HG02885 (cell line): Measurements from ENCODE around the gene SH3BP2.

Experiments used
- ATAC-seq: cut with Tn5 transposase; IDR thresholded peaks from one replicate; pipeline ENCODE4 v1.9.1; 2021; ENCODE audit warnings: mild to moderate bottlenecking; ENCODE audit not compliant: unreplicated experiment, poor library complexity

Gene SH3BP2, protein sequence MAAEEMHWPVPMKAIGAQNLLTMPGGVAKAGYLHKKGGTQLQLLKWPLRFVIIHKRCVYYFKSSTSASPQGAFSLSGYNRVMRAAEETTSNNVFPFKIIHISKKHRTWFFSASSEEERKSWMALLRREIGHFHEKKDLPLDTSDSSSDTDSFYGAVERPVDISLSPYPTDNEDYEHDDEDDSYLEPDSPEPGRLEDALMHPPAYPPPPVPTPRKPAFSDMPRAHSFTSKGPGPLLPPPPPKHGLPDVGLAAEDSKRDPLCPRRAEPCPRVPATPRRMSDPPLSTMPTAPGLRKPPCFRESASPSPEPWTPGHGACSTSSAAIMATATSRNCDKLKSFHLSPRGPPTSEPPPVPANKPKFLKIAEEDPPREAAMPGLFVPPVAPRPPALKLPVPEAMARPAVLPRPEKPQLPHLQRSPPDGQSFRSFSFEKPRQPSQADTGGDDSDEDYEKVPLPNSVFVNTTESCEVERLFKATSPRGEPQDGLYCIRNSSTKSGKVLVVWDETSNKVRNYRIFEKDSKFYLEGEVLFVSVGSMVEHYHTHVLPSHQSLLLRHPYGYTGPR

DNA sequence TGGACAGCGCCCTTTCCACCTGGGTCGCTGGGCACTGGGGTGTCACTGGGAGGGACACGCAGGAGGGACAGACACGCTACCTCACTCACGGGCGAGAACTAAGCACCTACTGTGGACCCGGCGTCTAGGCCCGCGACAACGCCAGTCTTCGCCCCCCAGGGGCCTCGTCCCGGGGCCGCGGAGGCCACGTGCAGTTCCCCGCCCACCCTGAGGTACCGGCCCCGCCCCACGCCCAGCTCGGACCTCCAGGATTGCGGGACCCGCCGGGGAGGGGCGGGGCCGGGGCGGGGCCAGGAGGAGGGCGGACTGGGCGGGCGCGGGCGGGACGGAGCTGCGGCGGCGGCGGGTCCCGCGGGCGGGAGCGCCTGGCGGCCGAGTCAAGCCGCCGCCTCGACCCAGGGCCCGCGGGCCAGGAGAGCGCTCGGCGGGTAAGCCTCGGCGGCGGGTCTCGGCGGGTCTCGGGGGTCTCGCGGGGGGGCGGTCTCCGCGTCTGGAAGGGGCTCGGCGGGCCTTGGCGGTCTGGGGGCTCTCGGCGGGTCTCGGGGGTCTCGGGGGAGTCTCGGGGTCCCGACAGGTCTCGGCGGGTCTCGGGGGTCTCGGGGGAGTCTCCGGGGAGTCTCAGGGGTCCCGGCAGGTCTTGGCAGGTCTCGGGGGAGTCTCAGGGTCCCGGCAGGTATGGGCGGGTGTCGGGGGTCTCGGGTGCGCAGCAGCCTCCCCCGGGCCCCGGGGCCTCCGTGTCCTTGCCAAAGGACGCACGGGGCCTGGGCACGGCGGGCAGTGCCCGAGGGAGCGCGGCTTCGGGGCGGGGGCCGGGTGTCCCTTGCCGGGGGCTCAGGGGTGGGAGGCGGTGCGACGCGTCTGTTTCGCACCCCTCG, at the start of gene SH3BP2:
Gene SH3BP2, plus strand, starts transcription at position 375 of the 875 bp plus-strand sequence. CDS start 27,533 bp downstream, outside the sequence.
- ATAC-seq: peak; percentile 60

DNA sequence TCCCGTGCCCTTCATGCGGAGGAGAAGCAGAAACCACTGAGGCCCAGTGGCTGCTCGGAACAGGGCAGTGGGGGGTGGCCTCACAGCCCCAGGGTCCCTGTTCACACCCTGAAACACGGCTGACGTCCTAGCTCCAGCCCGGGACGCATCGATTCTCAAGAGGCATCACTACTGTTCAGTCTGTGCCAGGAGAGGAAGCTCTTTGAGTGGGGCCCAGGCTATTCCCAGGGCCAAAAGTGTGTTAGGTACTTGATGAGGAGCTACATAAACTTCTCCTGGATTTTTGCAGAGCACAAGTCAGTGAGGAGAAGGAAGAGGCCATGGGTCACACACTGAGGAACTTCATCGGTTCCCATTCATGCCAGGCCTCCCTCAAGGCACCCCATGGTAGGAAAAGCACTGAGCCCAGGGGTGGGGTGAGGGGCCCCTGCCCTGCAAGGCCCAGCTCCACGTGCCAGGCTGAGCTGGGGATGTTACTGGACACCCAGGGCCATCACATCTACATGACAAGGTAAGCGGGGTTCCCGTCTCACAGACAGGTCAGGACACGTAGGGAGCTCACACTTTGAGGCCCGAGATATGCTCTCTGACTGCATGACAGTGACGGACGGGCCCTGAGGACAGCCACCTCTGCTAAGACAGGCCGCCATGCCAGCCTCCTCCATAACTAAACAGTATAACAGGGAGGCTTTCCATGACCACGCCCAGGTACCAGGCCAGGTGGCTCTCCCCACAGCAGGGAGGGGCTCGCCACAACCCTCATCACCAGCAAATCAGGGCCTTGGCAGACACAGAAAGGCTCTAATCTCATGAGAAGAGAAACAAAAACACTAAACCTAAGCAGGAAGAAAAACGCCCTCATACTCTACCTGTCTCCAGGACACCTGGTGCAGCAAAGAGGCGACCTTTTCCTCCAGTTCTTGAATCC, 49.1 kb upstream of the SH3BP2 start:
- no peak for ATAC-seq

DNA sequence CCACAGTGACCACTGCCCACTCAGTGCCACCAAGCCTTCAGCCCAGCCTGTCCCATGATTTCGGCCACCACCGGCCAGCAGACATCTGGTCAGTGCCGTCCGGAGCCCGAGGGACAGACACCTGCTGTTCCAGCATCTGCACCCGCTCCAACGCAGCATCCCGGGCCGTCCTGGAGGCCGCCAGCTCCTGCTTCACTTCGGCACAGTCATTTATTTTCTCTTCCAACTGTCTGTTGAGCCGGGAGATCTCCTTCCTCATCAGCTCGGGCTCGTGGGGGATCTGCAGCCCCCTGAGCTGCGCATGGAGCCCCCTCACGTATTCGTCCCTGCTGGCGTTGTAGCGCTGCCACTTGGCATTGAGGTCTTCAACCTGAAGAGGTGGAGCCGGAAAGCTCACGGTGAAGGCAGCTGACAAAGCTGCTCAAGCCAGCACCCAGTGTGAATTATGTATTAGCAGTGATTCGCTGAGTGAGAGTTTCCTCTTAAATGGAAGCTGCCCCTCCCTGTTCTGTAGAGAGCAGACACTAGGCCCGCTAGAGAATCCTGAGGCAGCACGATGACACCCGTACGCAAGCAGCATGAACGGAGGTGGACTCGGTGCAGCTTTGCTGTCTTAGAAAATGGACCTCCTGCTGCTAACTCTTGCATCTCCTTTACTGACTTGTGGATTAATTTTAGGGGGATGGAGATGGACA, 48.2 kb upstream of the SH3BP2 start:
- ATAC-seq: no peak

DNA sequence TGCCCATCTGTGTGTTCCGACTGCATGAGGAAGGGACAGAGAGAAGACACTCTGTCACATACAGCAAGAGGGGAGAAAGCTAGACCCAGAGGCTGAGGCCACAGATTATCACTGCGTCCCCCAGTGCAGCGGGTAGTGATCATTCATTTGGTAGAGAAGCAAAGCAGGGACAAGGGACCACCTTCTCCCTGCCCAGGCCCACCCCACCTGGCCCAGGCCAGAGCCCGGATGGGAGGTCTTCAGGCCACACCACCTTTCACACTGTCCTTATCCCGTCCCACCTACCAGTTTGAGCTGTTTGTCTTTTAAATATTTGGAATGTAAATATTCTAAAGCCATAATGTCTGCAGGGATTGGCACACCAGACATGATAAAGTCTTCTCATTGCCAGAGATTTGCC, 47.4 kb upstream of the SH3BP2 start:
- ATAC-seq: no peak

DNA sequence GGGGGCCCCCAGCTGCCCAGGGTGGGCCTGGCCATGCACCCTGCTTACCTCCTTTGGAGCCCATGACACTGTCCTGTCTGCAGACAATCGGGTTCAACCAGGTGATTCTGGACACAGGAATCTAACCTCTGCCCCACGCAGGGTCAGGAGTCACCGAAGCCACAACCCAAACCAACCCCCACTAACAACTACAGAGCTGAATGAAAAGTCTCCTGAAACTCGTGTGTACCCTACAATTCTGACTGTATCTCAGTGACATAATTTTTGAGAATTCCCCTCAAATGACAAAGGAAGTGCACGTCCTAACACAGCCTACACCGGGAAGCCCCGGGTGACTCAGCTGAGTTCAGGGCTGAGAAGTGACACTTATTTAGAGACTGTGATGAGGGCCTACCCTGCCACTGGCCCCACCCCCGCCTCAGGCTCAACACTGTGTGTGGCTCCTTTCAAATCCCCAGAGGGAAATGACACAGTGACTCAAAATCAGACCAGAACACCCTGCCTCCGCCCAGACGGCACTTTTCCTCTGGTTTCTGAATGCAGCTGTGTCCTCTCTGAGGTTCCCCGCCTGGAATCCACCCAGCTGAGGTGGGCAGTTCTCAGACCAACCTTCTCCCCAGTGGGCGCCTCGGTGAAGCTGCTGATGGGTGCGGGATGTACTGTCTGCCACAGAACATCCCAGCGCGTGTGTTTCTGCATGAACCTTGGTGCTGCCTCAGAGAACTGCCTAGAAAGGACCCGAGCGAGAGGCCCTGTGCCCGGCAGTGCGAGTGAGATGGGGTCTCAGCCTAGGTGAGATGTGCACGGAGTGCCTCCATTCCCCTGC, 46.7 kb upstream of the SH3BP2 start:
- ATAC-seq: peak; percentile 96

DNA sequence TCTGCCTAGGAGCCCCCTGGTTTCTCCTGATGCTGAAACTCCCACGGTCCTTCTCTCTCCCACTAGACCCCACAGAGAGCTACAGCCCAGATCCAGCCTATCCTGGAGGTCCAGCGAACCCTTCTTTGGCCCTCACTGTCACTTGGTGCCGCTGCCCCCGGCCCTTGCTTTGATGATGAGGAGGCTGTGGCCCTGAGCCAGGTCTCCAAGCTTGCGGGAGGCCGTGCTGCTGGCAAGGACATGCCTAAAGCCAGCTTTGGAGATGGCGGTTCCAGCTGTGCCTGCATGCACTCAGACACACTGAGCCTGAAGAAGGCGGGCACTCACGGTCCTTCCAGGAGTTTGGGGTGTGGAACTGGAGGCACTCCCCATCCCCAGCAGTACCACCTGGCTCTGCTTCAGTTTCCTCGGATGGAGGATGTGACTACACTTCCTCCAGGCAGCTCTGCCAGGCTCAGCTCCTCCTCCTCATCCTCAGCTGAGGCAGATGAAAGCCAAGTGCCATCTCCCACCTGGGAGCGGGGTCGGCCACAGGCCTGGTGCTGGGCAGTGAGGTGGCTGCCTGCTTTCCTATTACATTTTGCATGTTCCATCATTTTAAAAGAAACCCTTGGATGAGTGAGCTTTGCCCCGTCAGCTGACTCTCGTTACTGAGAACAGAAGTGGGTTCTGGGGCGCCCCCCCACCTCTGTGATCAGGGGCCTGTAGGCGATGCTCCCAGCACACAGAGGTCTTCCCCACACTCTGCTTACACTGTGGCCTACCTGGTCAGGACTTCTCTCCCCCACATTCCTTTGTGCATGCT, 45.8 kb upstream of the SH3BP2 start:
- no peak for ATAC-seq

DNA sequence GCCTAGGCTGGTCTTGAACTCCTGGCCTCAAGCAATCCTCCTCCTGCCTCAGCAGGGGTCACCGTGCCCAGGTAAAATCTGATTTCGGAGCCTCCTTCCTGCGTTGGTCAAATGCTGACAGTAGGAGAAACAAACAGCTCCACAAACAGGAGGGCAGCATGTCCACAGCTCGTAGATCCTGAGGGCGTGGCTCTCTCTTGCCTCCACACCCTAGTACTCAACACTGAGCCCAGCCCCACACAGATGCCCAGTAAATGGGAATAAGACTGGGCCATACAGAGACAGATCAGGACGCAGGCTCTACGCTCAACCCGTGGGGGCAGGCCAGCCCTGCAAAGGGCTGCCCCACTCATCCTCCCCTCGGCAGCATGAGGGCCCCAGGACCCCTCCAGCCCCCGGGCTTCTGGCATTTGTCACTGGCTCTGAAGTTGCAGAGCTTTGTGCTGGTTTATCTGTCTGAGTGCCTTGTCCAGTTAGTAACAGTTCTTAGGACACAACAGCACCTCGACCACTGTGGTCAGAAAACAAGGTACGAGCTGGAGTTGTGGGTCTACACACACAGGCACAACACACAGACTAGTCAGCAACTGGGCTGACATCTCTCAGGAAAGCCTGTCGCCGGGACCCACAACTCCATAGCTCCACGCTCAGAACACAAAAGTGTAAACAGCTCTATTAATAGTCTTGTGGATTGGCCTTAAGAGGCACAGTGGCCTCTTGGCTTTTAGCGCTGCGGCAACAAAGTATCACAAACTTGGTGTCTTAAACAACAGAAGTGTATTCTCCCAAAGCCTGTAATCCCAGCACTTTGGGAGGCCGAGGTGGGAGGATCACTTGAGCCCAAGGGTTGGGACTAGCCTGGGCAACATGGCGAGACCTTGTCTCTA, 41.9 kb upstream of the SH3BP2 start:
- no peak for ATAC-seq

DNA sequence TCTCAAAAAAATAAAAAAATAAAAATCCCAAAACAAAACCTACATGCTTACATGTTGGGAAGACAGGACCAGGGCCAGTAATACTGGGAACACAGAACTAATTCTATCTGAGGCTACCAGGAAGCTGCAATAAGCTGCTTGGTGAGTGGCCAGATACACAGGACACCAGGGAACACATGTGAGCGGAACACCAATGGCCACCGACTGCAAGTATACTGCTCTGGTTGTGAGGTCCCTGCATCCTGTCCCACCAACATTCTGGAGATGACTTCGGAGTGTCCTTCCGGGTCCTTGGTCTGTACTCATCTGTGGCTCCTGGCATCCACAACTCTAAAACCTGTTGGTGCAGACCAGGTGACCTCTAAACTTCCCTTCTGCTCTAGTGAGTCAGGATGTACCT, 39.4 kb upstream of the SH3BP2 start:
- ATAC-seq: no peak

DNA sequence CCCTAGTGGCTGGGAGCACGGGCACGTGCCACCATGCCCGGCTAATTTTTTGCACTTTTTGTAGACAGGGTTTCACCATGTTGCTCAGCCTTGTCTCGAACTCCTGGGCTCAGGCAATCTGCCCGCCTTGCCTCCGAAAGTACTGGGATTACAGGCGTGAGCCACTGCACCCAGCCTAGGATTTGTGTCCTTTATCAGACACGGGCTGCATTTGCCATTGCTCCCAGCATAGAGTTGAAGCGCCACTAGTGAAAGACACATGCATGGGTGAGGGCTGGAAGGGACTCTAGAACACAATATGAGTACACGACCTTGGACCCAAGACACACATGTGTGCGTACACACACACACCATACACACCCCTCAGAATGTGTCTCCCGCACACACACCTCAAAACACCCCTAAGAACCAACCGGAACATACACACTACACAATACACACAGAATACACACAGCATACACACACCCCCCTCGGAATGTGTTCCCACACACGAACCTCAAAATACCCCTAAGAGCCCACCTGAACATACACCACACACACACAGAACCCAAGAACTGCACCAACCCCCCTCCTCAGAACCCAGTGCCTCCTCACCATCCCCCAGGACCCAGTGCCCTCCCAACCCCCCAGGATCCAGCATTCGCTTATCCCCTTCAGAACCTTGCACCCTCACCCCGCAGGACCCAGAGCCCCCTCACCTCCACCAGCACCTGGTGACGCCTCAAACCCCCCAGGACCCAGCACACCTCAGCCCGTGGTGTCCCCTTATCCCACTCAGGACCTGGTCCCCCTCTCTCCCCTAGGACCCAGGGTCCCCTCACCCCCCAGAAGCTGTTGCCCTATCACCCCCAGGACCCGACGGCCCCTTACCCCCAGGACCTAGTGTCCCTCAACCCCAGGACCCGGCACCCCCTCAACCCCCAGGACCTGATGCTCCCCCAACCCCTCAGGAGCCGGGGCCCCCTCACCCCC, 37.8 kb upstream of the SH3BP2 start:
- no peak for ATAC-seq

DNA sequence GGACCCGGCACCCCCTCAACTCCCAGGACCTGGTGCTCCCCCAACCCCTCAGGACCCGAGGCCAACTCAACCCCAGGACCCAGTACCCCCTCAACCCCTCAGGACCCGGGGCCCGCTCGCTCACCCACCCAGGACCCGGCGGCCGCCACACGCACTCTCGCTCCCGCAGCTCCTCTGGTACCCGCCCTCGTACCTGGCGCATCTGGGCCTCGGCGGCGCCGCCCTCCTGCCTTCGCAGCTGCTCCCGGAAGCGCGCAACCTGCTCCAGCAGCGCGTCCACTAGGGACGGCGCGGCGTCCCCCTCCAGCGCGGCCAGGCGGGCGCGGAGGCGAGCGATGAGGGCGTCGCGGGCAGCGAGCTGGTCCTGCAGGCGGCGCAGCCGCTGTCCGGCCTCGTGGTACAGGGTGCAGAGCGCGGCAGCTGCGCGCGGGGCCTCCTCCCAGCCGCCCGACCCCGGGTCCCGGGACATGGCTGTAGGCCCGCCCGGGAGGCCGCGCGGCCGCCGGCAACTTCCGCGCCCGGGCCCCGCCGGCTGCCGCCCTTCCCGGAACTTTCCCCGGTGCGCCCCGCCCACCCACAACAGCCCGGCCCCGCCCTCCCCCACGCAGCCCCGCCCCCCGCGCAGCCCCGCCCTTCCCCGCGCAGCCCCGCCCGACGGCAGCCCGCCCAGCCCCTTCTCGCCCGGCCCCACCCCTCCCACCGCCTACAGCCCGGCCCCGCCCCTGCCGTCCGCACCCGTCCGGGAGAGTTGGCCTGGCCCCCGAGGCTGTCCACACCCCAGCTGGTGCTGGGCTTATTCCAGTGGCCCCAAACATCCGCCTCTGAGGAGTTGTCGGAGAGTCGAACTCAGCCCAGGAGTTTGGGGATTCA, 36.8 kb upstream of the SH3BP2 start, which contains the start of gene TNIP2:
Gene TNIP2, minus strand, starts transcription at position 516 of the 870 bp plus-strand sequence. Its CDS starts 47 bp downstream, at position 469.
- peak; percentile 82 for ATAC-seq

DNA sequence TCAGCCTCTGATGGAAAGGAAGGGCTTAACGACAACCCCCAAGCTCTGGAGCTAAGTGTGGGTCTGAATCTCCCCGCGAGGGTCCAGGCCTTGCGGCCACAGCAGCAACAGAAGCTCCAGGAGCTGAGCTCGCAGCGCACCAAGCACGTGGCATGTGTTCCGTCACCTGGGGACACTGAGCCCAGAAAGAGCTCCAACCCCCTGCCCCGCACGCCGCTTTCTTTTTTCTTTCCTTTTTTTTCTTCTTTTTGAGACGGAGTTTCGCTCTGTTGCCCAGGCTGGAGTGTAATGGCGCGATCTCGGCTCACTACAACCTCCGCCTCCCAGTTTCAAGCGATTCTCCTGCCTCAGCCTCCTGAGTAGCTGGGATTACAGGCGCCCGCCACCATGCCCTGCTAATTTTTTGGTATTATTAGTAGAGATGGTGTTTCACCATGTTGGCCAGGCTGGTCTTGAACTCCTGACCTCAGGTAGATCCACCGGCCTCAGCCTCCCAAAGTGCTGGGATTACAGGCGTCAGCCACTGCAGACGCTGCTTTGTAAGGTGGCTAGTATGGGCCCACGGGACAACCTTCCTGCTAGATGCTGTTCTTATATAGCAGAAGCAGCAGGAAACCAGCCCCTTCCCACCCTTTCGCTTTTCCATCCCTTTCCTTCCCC, 36.1 kb upstream of the SH3BP2 start:
- no peak for ATAC-seq

DNA sequence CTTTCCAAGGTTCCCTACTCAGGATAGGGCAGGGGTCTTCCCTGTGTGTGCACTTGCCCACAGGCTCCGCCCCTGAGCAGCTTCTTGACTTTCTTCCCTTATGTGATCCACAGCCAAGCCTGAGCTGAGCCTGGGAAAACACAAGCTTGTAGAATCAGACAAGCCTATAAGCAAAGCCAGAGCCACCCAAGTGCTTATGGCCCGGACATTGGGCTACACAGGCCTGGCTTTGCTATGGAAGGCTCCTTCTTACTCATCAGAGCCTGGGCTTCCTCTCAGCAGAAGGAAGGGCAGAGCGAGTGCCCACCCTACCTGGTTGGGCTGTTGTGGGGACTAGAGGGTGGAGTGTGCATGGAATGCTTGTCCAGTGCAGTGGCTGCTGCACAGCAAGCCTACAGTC, 35.5 kb upstream of the SH3BP2 start:
- no peak for ATAC-seq

DNA sequence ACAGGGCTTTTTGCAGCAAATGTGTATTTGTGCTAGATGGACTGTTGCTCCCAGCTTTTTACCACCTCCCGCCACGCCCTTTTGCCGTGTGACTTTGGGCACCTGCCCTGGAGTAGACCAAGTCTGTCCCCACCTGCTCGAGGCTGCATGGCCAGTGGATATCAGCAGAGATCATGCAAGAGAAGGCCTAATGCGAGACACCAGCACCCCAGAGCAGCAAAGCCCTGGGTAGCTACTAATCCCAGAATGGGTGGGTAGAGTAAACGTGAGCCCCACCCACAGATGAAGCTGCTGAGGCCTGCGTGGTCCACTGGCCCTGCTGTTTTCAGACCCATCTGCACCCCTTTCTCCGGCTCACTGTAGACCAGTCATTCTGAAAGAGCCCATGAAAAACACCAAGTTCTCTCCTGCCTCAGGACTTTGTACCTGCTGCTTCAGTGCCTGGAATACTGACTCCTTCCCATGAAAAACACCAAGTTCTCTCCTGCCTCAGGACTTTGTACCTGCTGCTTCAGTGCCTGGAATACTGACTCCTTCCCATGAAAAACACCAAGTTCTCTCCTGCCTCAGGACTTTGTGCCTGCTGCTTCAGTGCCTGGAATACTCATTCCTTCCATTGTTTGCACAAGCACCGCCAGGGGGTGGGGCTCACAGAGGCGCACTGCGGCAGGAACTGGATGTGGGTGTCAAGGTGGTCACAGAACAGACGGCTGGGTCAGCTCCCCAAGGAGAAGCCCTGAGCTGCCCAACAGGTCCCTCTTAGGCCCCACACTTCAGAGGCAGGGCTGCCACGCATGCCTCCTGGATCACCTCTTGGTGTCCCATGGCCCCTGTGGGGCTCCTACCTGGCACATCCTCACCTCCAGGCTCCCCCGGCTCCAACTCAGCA, 31.6 kb upstream of the SH3BP2 start:
- no peak for ATAC-seq
